H1 (cell line): ENCODE measurements around the gene MED10.

Experiments used
- ATF3 ChIP-seq: IDR thresholded peaks from 2 replicates; pipeline ENCODE4 v1.6.1; 2011; ENCODE audit warnings: low read depth, mild to moderate bottlenecking, low read length; ENCODE audit not compliant: insufficient read depth
- CHD2 ChIP-seq: IDR thresholded peaks from 2 replicates; pipeline ENCODE4 v1.6.1; 2012; ENCODE audit warnings: low read length, improper control_type of control experiment
- CREB1 ChIP-seq: IDR thresholded peaks from 2 replicates; pipeline ENCODE4 v1.6.1; 2012; ENCODE audit warnings: inconsistent platforms
- CTCF ChIP-seq, 3 experiments: IDR thresholded peaks; 1 replicate in 2 of 3; 2 replicates in 1 of 3; pipeline versions ENCODE4 v1.5.1 to v1.6.1; 2011; ENCODE audit warnings: low read length in 3 of 3, mild to moderate bottlenecking in 3 of 3, inconsistent platforms in 2 of 3, low read depth in 1 of 3, moderate library complexity in 1 of 3; ENCODE audit not compliant: insufficient read depth in 1 of 3; ENCODE audit errors: control extremely low read depth in 1 of 3
- E2F6 ChIP-seq: IDR thresholded peaks from 2 replicates; pipeline ENCODE4 v1.6.1; 2012; ENCODE audit warnings: inconsistent platforms
- EP300 ChIP-seq, 2 experiments: IDR thresholded peaks; 1 replicate in 1 of 2; 2 replicates in 1 of 2; pipeline ENCODE4 v1.6.1; 2011 to 2012; ENCODE audit warnings: low read depth in 2 of 2, low read length in 2 of 2, mild to moderate bottlenecking in 2 of 2, borderline replicate concordance in 1 of 2, inconsistent platforms in 1 of 2, moderate library complexity in 1 of 2
- EZH2 ChIP-seq: fragments of 200-600 bp; sonication (generic); IDR thresholded peaks from 2 replicates; pipeline ENCODE4 v1.7.1; 2012; ENCODE audit warnings: low read depth, mild to moderate bottlenecking, moderate library complexity, low read length, inconsistent platforms; ENCODE audit not compliant: severe bottlenecking
- GABPA ChIP-seq: IDR thresholded peaks from 2 replicates; pipeline ENCODE4 v1.6.1; 2011; ENCODE audit warnings: mild to moderate bottlenecking, low read length, moderate library complexity, borderline replicate concordance; ENCODE audit not compliant: insufficient read depth
- HDAC2 ChIP-seq, 2 experiments: fragments of 300-600 bp in 1 of 2; sonication (generic) in 1 of 2; IDR thresholded peaks; 2 replicates each; pipeline ENCODE4 v1.6.1; 2011 to 2012; ENCODE audit warnings: low read depth in 2 of 2, low read length in 2 of 2, mild to moderate bottlenecking in 2 of 2, moderate library complexity in 2 of 2, borderline replicate concordance in 1 of 2, inconsistent platforms in 1 of 2
- KDM4A ChIP-seq: IDR thresholded peaks from one replicate; pipeline ENCODE4 v1.7.1; 2012; ENCODE audit warnings: low read depth, mild to moderate bottlenecking, moderate library complexity, low read length, inconsistent platforms; ENCODE audit not compliant: severe bottlenecking
- SRF ChIP-seq: IDR thresholded peaks from 2 replicates; pipeline ENCODE4 v1.6.1; 2011; ENCODE audit warnings: mild to moderate bottlenecking, low read depth, low read length, moderate library complexity
- USF2 ChIP-seq: IDR thresholded peaks from 2 replicates; pipeline ENCODE4 v1.6.1; 2011; ENCODE audit warnings: low read length, improper control_type of control experiment

GRCh38 chr5:6403416-6403815 is 25.1 kb upstream of the MED10 start:
- TF ChIP-seq GABPA (no peak), USF2 (no peak), EZH2 (no peak), CREB1 (no peak), CTCF (IDR thresholded peaks at IDR 0.05; ENCODE audit: control extremely low read depth in 1 of 3, insufficient read depth in 1 of 3, low read depth in 1 of 3, low read length in 3 of 3) (no peak), CHD2 (no peak), SRF (no peak), E2F6 (no peak), ATF3 (no peak), EP300 (IDR thresholded peaks at IDR 0.05; ENCODE audit: borderline replicate concordance in 1 of 2, low read depth in 2 of 2, low read length in 2 of 2) (no peak), KDM4A (no peak), HDAC2 (IDR thresholded peaks at IDR 0.05; ENCODE audit: borderline replicate concordance in 1 of 2, low read depth in 2 of 2, low read length in 2 of 2) (no peak)
